Stimulated activated CD8-positive, alpha-beta memory T cell treated with anti-CD3 and anti-CD28 coated beads, Interleukin-7, amount 100 ng/mL, for 48 hours (primary cell): ENCODE data around the gene CCR9.

Experiments used
- DNase-seq, 2 donors: peaks; one replicate each; pipeline ENCODE4 v3.0.0-alpha.2; 2020; ENCODE audit warnings: low read depth in 1 of 2; ENCODE audit errors: extremely low read depth in 1 of 2

CCR9 gene

DNA sequence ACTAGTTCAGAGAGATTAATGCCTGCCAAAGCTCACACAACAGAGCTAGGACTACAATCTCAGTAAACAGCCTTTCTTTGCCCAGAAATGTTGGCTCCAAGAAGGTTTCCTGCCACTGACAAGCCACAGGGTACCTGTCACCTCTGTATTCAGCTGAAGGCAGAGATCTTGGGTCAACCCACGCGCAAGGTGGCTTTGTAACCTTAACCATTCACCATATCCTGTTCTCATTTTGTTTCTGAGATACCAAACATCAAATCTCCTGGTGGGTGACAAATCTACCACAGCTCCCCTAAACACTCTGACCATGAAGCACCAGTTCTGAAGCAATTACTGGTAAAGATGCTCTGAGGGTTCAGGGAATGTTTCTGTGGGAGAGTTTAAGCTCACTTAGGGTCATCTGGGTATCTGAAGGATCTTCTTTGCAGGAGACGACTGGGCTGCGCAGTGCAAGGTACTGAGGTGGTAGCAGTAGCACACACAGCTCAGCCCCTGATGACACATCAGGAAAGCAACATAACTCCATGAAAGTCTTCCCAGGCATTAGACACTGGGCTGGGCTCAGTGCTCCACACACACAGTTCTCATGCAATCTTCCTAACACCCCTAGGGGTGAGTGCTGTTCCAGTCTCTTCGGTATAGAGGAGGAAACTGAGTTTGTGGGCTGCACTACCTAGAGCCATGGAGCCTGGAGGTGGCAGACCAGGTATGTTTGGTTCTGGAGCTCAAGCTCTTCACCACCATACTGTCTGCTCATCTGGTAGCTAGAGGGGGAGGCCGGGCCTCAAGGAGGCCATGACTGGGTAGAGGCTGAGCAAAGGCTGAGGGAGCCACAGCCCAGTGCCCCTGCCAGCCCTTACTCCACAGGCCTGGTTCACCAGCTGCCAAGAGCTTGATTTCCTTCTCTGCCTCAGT, 64.6 kb downstream of the CCR9 start:
- peak in 1 of 2 donors; percentile 81 for DNase-seq

DNA sequence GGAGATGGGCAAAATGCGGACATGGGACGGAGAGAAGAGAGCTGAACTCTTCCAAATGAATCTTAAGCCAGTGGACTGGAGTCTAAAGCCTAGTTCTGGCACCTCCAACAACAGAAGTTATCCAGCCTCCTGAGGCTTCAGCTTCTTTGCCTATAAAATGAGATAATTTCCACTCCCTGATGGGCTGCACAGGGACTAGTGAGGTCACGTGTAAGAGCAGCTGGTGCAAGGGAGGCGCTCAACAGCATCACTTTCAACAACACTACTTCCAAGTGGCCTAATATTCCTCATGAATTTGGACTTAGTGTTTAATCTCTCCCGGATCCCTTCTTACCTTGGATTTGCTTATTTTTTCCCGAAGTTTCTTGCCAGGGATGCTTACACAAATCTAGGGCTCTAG, 65.6 kb downstream of the CCR9 start:
- DNase-seq, result no peak

DNA sequence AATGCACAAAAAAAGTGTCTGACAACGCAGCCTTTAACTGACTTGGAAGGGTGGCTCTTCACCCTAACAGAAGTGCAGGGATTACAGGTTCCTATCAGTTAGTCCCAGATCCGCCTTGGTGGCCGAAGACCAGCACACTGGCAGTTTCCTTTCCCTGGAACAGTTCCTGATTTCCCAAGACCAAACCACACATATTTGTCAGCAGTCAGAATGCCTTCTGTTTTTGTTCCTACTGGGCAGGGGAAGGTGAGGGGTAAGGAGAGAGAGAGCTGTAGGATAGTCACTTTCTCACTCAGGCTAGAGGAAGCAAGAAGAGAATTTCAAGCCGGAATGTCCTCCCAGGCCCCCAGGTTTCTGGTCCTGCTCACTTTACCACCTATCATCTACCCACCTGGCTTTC, 66.1 kb downstream of the CCR9 start:
- no peak for DNase-seq
